ENCODE results near the gene TBC1D1.

The TBC1D1 gene

DNA sequence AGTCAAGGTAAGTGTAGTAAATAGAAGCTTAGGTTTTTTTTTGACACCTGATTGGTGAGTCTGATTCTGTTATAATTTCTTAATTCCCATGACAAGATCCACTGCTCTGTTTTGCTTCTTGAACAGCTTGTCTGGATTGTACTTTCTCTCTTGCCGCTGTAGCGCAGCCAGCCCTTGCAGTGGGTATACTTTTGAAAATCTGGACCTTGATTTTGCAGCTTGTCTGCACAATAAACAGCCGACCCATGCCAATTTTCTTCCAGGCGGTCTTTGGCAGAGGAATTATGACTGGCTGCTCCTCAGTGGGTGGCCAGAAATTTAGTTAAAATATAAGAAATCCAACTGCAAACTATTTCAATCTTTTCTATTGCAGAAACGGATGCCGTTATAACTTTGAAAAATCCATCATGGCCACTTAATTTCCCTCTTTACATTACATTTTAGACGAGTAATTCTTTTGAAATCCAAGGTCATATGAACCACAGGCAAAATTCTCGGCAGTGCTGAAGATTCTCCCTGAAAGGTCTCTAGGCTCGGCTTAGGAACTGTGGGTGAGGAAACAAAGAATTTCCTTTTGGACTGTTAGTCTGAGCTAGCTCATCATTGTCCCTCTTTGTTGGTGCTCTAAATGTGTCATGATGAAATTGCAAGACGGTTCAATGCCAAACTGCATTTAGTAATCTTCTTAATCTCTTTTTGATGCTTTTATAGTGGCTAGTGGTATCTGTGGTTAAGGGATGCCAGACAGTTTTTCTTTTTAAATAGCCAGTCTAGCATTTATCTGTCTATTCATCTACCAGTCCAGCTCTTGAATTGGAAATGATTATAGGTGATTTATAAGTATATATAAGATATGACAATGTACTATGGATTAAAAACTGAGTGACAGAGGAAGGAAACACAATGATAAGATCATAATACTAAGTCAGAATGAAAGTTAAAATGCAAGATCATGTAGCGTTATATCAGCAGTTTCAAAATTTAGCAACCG is 37.8 kb downstream of the TBC1D1 start:
- no peak for DNase-seq (ENCODE audit: low read depth)

DNA sequence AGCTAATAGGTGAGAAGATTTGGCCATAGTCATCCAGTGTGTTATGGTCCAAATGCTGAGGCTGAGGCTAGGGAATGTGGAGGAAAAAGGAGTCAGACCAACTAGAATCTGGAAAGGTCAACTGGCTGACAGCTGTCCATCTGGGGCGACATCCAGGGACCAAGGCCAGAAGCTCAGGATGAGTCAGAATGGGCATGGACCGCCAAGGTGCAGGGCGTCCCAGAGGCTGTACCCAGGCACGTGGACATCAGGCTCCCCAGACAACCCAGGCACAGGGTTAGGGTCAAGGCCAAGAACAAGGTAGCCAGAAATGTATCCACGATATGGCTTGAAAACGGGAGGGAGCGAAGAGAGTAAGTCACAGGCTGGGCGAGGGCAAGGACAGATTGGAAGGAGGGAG is 43.2 kb downstream of the TBC1D1 start:
- DNase-seq (ENCODE audit: low read depth): no peak

DNA sequence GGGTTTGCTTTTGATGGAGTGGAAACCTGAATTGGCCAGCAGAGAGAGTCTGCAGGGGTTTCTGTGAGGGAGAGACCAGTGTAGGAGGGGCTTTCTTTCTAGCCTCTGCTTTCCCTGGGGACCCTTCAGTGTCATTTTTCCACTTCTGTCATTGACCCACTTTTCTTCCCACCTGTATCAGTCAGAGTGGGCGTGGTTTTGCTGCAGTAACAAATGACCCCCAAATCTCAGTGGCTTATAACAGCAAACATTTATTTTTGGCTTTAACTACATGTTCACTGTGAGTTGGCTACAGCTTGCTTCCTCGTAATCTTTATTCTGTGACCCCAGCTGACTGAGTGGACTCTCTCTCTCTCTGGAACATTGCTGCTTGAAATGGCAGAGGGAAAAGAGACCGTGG is 43.7 kb downstream of the TBC1D1 start:
- no peak for DNase-seq (ENCODE audit: low read depth)

DNA sequence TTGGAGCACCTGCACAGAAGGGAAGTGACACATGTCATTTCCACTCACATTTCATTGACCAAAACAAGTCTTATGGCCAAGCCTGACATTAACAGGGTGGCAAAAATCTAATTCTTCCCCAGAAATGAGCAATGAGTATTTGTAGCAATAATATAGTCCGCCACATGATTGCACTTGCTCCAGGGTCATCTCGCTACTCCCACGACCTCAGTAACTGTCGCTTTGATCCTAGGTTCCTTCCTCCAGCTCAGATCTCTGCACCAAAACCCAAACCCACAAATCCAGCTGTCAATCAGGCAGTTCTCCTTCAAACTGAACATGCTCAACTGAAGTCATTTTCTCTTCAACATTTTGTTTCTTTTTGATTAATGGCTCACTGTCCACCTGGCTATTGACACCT is 44.1 kb downstream of the TBC1D1 start:
- DNase-seq (ENCODE audit: low read depth): no peak

DNA sequence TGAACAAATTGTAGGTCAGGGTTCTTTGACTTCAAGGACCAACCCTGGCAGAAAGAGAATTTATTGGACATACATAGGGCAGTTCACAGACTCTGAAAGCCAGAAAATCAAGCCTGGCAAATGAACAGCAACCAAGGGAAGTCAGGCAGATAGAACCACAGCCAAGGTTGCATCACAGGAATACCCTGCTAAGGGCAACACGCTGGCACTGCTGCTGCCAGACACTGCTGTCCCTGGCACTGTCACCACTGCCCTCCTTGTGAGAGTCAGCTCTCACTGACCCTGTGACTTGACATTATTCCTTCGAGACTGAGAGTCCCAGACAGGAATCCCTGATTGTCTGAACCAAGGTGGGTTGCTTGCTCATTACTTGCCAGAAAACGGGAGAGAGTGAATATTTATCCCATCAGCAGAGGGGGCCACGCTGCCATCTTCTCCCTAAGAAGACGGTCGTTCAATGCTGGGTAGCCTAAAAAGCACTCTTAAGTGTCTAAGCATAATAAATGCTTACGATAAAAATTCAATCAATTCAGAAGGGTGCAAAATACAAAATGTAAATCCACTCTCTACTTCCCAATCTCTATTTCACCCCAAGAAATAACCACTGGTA is 46.1 kb downstream of the TBC1D1 start:
- DNase-seq (ENCODE audit: low read depth): no peak

DNA sequence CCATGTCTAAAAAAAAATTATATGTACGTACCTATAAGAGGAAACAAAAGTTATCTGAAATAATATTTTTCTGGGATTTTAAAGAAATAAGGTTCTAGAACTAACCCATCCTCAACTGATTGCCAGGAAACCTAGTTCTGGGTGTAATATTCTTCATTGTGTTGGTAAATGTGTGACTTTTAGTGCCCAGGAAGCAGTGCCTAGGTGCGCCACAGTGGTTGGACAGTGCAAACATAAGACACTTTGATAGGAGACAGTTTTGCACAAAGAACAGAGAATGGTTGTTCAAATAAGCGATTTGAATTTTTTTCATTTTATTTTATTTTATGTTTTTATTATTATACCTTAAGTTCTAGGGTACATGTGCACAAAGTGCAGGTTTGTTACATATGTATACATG is 47.3 kb downstream of the TBC1D1 start:
- DNase-seq (ENCODE audit: low read depth): no peak

DNA sequence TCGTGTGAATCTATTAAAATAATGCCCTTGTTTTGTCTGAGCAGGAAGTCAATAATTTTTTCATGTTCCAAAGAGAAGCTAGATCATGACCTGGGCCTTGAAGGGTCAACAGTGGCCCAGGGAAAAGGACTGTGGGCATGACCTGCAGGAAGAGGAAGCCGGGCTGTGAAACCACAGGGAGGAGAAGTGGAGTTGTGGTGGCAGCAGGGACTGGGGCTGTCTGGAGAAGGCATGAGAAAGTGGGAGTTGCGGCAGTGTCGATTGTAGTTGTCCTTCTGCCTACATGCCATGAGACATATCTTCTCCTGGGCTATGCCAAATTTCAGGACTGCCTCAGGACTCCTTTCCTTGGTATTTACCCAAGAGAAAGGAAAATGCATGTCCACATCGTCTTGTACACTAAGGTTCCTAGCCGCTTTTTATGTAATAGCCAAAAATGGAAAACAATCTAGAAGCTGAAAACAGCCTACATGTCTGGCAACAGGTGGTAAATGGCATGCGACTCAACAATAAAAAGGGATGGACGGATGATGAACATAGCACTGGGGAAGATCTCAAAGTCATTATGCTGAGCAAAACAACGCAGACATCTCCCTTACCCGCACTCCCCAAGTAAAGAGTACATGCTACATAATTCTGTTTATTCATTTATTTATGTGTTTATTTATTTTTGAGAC is 55.8 kb downstream of the TBC1D1 start:
- DNase-seq (ENCODE audit: low read depth): peak; percentile 37

DNA sequence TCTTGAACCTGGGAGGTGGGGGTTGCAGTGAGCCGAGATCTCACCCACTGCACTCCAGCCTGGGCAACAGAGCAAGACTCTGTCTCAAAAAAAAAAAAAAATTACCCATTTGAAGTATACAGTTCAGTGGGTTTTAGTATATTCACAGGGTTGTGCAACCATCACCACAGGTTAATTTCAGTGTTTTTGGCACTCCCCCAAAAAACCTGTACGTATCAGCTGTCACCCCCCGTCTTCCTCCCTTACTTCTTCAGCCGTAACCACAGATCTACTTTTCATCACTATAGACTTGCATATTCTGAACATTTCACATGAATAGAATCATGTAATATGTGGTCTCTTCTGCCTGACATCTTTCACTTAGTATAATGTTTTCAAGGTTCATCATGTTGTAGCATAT is 57.7 kb downstream of the TBC1D1 start:
- no peak for DNase-seq (ENCODE audit: low read depth)

DNA sequence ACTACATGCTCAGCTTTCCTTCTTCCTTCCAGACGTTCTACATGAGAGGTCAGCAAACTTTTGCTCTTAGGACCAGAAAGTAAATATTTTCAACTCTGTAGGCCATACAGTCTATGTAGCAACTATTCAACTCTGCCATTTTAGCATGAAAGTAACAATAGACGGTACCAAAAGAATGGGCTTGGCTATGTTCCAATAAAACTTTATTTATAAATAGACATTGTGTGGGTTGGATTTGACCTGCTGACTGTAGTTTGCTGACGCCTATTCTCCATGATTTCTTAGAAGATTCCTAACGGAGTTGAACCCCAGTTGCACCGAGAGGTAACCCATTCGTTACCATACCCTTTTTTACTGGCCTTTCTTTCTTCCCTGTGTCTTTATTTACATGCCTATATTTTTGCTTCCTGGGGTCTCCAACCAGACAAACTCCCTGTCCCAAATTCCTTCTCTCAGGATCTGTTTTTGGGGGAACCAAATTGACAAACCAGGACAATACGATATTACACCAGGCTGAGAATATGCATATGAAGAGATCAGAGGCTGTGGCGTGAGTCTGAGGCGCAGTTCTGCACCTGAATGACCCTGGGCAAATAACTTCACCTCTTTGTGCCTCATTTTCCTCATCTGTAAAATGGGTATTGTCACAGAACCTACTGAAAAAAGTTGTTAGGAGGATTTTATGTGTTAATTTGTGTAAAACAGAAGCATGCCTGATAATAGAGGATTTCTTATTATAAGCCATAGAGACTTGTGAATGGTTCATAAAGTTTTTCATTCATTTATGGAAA is 58.9 kb downstream of the TBC1D1 start:
- no peak for DNase-seq (ENCODE audit: low read depth)

DNA sequence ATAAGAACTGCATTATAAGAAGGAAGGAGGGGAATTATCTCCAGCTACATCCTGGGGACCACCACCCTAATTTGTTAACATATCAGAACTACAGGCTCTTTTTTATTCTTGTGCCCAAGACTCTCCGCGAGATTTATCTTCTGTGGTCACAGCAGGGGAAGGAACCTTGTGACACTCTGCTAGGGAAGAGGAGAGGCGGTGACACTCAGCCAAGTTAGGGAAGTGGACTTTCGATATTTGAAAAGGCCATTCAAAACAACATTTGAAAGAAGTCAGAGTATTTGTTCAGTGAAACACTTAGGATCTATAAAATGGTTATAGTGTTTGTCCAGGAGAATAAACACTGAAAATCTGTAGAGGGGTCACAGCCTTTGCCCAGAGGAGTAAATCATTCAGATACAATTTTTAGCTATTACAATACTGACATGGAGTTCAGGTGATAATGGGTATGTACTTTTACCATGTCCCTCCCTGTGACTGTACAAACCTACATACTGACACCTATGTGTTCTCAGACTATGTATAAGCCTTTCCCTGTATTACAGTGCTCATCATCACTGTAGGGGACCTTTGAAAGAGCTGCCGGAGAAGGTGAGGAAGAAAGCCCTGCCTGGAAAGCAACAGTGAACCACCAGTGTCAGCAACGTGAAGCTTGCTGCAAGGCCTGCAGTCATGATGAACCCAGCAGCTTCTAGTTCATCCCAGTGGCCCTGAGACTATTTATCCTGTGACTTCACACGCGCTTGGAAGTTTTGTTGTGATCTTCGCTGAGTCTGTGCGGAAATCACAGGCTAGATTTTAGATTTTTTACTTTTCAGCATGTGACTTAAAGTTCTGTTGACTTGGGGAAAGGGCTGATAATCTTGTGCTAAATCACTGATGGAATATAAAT is 60.8 kb downstream of the TBC1D1 start:
- peak; percentile 12 for DNase-seq (ENCODE audit: low read depth)

DNA sequence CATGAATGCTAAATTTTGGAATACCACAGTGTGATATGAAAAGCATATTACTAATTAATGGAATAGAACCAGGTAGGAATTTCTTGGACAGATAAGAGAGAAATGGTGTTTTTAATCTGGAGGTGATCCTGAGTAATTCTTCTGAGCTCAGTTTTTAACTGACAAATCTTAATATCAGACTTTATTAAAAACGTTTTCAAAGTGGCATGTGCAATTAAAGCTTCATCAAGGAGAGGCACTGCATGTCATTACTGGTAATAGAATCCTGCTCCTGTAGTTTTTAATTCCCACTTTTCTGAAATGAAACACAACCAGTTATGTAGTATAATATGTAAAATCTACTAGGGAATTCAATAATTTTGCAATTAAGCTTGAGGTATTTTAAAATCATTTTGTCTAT is 62.3 kb downstream of the TBC1D1 start:
- no peak for DNase-seq (ENCODE audit: low read depth)

DNA sequence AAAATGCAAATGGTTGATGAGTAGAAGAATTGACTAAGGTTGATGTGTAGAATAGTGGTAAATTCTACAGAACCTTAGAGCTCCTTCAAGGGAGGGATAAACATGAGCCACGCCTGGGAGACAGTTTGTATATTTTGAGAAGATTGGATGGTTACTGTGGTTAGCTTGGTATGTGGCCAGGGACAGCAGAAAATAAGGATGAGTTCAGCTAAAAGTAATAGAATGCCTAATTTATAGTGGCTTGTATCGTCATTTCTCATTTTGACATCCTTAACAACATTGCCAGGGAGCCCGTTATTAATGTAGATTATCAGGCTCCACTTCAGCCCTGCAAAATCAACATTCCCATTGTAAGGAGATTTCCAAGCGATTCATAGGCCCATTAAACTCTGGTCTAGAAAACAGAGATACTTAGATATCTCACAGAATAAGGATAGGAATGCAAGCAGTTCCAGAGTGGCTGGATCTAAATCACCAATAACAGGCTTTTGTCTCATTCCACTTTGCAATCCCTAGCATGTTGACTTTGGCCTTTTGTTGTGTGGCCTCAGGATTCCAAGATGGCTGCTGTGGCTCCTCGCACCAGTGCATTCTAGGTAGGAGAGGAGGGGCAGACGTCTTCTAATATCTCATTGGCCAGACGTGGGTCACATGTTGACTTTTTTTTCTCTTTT is 62.9 kb downstream of the TBC1D1 start:
- DNase-seq (ENCODE audit: low read depth): no peak

DNA sequence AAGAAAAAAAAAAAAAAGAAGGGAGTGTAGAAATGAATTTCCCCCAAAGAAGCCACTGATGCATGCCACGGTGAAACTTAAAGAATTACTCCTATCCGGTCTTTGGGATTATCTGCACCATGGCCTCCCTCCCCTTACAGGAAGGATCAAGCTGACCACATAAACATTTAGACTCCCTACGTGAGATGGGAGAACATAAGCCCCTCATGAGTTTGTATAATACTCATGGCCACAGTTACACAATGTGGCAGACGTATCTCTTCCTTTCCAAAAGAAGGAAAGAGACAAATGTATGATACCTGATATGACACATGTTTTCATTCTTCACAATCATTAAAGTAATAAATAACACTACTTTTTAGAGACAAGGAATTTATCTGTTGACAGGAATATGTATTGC is 66.1 kb downstream of the TBC1D1 start:
- DNase-seq (ENCODE audit: low read depth): no peak

DNA sequence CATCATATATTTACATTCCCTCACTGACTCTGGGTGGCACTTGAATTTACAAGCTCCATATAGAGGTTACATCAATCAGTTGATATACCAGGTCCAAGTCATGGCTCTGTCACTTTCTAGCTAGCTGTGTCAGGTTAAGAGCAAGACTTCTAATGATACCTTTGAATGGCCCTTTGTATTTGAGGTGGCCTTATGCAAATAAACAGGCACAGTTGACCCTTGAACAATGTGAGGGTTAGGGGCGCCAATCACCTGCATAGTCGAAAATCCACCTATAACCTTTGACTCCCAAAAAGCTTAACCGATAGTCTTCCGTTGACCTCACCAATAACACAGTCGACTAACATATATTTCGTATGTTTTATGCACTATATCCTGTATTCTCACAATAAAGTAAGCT is 68.0 kb downstream of the TBC1D1 start:
- no peak for DNase-seq (ENCODE audit: low read depth)

DNA sequence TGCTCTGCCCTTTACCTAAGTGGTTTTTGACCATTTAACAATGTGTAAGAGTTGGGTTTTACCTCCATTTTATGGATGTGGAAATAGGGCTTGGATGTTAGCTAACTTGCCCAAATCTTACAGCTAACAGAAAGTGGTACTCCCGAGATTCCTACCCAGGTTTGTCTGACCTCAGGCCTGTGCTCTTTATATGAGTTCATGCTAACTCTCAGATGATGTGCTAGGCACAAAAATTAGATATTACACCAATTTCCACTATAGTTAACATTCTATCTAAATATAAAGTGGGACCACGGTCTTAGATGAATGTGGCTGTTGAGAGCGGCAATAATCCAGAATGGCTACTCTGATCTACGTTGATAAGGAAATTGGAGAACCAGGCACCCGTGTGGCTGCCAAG is 69.2 kb downstream of the TBC1D1 start, which contains the start of gene PTTG2:
Gene PTTG2, plus strand, starts transcription at position 301 of the 400 bp plus-strand sequence. Its CDS starts 37 bp downstream, at position 338.
- no peak for DNase-seq (ENCODE audit: low read depth)

DNA sequence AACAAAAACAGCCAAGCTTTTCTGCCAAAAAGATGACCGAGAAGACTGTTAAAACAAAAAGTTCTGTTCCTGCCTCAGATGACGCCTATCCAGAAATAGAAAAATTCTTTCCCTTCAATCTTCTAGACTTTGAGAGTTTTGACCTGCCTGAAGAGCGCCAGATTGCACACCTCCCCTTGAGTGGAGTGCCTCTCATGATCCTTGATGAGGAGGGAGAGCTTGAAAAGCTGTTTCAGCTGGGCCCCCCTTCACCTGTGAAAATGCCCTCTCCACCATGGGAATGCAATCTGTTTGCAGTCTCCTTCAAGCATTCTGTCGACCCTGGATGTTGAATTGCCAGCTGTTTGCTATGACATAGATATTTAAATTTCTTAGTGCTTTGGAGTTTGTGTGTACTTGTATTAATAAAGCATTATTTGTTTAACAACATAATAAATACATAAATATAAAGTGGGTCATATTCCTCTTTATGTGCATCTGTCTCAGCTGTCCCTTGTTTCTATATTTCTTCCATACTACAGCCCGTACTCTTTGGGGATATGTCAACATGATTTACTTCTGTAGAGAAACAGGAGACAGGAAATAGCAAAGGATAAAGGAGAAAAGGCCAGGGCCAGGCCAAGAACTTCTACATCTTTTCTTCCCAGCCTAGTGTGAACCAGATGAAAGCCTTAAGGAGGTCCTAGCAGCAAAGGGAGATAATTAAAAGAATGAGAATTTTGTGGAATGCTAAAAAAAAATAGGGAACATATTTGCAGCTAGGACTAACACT is 70.0 kb downstream of the TBC1D1 start:
- no peak for DNase-seq (ENCODE audit: low read depth)

DNA sequence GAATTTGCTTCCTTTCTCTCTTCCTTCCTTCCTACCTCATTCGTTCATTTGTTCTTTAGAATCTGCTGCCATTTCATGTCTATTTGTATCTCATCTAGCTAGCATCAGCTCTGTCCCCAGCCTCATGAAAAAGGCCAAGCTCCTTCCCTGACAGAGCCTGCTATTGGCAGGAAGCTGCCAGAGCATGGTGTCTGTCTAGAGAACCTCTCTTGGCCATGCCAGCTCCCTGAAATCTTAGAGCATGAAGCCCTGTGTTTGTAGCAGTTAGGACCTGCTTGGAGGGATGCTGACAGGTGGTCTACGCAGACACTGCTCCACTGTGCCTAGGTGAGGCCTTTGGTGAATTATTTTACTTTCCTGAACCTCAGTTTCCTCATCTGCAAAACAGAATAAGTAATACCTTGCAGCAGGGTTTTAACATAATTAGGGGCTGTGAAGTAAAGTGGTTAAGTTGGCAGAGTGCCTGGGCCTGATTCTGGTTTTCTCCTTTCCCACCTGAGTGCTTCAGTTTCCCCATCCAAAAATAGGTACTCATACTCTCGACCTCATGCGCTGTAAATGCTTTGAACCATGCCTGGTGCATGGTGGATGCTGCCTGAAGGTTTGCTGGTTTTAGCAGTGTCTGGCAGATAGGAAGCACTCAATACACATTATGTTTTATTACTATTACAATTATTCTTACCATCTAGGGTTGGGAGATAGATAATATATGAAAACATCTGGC is 74.0 kb downstream of the TBC1D1 start:
- no peak for DNase-seq (ENCODE audit: low read depth)

DNA sequence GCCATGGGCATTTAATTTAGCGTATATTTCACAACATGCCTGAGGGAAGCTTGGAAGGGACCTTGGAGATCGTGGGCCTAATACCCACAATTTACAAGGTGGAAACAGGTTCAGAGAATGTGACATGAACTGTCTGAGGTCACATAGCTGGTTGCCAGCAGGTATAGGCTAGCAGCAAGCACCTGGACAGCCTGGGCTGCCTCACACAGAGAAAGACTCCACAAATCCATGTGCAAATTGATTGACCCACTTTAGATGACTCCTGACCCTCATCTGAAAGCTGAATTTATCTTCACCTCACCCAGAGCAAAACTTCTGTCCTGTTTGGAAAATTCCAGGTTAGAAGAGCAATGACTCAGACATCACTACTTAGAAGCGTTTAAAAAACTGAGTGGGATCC is 75.2 kb downstream of the TBC1D1 start:
- no peak for DNase-seq (ENCODE audit: low read depth)

DNA sequence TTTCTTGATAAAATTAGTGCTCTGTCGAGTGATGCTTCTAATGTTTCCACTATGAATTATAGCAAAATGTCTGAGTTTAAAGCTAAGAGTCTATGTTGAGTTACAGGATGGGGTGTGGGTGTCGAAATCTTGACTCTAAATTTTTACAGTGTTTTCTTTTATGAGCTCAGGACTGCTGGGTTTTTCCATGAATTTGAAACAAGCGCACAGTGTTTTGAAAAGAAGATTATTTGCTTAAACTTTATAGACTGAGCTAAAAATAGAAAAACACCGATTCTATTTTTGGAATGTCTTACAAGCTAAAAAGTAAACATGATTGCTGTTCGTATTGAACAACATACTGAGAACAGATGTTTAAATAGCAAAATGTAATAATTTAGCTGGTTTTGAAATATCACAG is 76.9 kb downstream of the TBC1D1 start:
- DNase-seq (ENCODE audit: low read depth): no peak

Data from CMK (cell line).